ENCODE data around the gene NAA20. TPM values are rescaled to one million over a fixed set of nuclear protein-coding genes. Genes with fewer than 3 reads are reported as not detected.
A peak's percentile ranks its signal among the peaks of the same experiment; 100 is the strongest.

NAA20 gene
- 52.5 TPM for total RNA-seq (ENCODE audit: insufficient read depth, low replicate concordance)

- peak; percentile 95 for DNase-seq (ENCODE audit: low spot score)
Observed at GRCh38 chr20:20017001-20017843, at the start of gene NAA20. NAA20 (plus strand) TSS chr20:20017362; CDS start chr20:20017397, 35 bp downstream.

GRCh38 chr20:19967445-19967844, 49.7 kb upstream of the NAA20 start:
- DNase-seq (ENCODE audit: low spot score): no peak

- DNase-seq (ENCODE audit: low spot score): no peak
Observed at GRCh38 chr20:19968028-19968427, 49.1 kb upstream of the NAA20 start.

- DNase-seq (ENCODE audit: low spot score): no peak
Observed at GRCh38 chr20:19968466-19969073, 48.6 kb upstream of the NAA20 start.

- no peak for DNase-seq (ENCODE audit: low spot score)
Observed at GRCh38 chr20:19969106-19969505, 48.1 kb upstream of the NAA20 start.

GRCh38 chr20:19969507-19970255, 47.5 kb upstream of the NAA20 start:
- no peak for DNase-seq (ENCODE audit: low spot score)

- DNase-seq (ENCODE audit: low spot score): no peak
Observed at GRCh38 chr20:19970256-19970765, 46.9 kb upstream of the NAA20 start.

- no peak for DNase-seq (ENCODE audit: low spot score)
Observed at GRCh38 chr20:19971116-19971515, 46.0 kb upstream of the NAA20 start.

- peak; percentile 88 for DNase-seq (ENCODE audit: low spot score)
Observed at GRCh38 chr20:19973961-19974629, 43.1 kb upstream of the NAA20 start.

GRCh38 chr20:19974630-19975435, 42.3 kb upstream of the NAA20 start:
- peak; percentile 96 for DNase-seq (ENCODE audit: low spot score)

- DNase-seq (ENCODE audit: low spot score): peak; percentile 47
Observed at GRCh38 chr20:19975436-19975799, 41.7 kb upstream of the NAA20 start.

GRCh38 chr20:19975901-19976300, 41.3 kb upstream of the NAA20 start:
- DNase-seq (ENCODE audit: low spot score): peak; percentile 44

GRCh38 chr20:19976595-19977372, 40.4 kb upstream of the NAA20 start:
- DNase-seq (ENCODE audit: low spot score): peak; percentile 70

GRCh38 chr20:19977373-19977770, 39.8 kb upstream of the NAA20 start:
- DNase-seq (ENCODE audit: low spot score): peak; percentile 25

- no peak for DNase-seq (ENCODE audit: low spot score)
Observed at GRCh38 chr20:19978511-19979210, 38.5 kb upstream of the NAA20 start.

- DNase-seq (ENCODE audit: low spot score): no peak
Observed at GRCh38 chr20:19981031-19981451, 36.1 kb upstream of the NAA20 start.

GRCh38 chr20:19986419-19986818, 30.7 kb upstream of the NAA20 start:
- DNase-seq (ENCODE audit: low spot score): no peak

- no peak for DNase-seq (ENCODE audit: low spot score)
Observed at GRCh38 chr20:19987046-19987445, 30.1 kb upstream of the NAA20 start.

GRCh38 chr20:19990850-19991249, 26.3 kb upstream of the NAA20 start:
- DNase-seq (ENCODE audit: low spot score): peak; percentile 45
